ENCODE results near the gene CLIC4. TPM values are rescaled to one million over a fixed set of nuclear protein-coding genes. Genes with fewer than 3 reads are reported as not detected.

CLIC4 gene
- total and polyA plus RNA-seq, 2 donors (not counting 1 experiment from before 2014, with no cell fraction given) = 28.5 to 123 TPM

DNA sequence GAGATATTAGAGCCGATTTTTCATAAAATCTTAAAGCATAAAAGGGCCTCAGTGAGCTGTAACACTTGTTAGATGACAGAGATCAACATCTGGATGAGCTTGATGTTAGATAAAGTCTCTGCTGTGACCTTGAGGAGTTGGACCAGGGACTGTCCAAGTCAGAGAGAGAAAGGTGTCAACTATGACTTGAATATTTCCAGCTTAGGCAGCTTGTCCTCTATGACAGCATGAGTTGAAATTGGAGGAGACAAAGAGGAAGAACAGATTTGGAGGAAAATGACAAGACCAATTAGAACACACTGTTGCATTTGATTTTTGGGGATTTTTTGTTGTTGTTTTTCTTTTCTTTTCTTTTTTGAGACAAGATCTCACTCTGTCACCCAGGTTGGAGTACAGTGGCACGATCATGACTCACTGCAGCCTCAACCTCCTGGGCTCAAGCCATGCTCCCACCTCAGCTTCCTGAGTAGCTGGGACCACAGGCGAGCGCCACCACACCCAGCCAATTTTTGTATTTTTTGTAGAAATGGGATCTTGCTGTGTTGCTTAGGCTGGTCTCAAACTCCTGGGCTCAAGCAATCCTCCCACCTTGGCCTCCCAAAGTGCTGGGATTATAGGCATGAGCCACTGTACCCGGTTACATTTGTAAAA lies 35.3 kb upstream of the CLIC4 start:
- Histone ChIP-seq H3K9ac (ENCODE audit: low read length) (no peak overlapping the region), H3K4me3 (ENCODE audit: control extremely low read depth in 1 of 5, extremely low read depth in 1 of 5, insufficient read depth in 1 of 5, low read depth in 2 of 5, low read length in 4 of 5) (no peak overlapping the region), H4K20me1 (ENCODE audit: control insufficient read depth, insufficient read depth, low read length, poor library complexity, severe bottlenecking) (no peaks in the 10 kb centered on the region), H2AFZ (ENCODE audit: insufficient read depth, low read depth, low read length, poor library complexity, severe bottlenecking) (peak overlapping the region; percentile 28), H3K9me3 (ENCODE audit: control extremely low read depth in 1 of 3, control insufficient read depth in 2 of 3, insufficient read depth in 1 of 3, low read length in 2 of 3) (no peaks in the 10 kb centered on the region), H3K36me3 (replicated peaks in 1 of 2; ENCODE audit: control extremely low read depth in 1 of 2, control insufficient read depth in 1 of 2, extremely low read depth in 1 of 2, insufficient read depth in 2 of 2, low read length in 1 of 2) (no peaks in the 10 kb centered on the region), H3K27ac (ENCODE audit: low read length in 2 of 2) (no peak overlapping the region), H3K4me1 (ENCODE audit: control insufficient read depth in 2 of 2, insufficient read depth in 2 of 2, low read length in 2 of 2) (peaks cover 9 to 10% of the 10 kb centered on the region in 2 donors), H3K79me2 (ENCODE audit: control insufficient read depth, insufficient read depth, low read length) (no peaks in the 10 kb centered on the region), H3K4me2 (replicated peaks; ENCODE audit: low read depth, low read length, poor library complexity, severe bottlenecking) (no peak overlapping the region), H3K27me3 (replicated peaks in 1 of 4; ENCODE audit: control extremely low read depth in 1 of 4, control insufficient read depth in 3 of 4, insufficient read depth in 4 of 4, low read length in 3 of 4) (no peaks in the 10 kb centered on the region)
- ChIA-PET CTCF (interaction anchor here (1.0 to 1.4 kb wide), 3 partner anchors 21 to 121 kb away, joined by 3 to 5 read pairs (median 4); partner anchors contain the start of gene CLIC4), POLR2A (interaction anchor here (0.6 to 1.1 kb wide), 3 partner anchors 22 to 35 kb away, joined by 3 to 5 read pairs (median 3); partner anchors contain the start of gene CLIC4)
- peaks cover 10% of the 10 kb centered on the region for H3K4me1 Mint-ChIP-seq
- no peak overlapping the region for H3K27ac Mint-ChIP-seq
- no peak overlapping the region for H3K4me3 Mint-ChIP-seq
- ATAC-seq (ENCODE audit: low read depth) (no peak), DNase-seq (no peak)
- TF ChIP-seq EZH2 (IDR thresholded peaks at IDR 0.05; ENCODE audit: borderline replicate concordance, insufficient read depth, low read depth, low read length, poor library complexity, severe bottlenecking) = no peak
- TF ChIP-seq, protein P1, sequence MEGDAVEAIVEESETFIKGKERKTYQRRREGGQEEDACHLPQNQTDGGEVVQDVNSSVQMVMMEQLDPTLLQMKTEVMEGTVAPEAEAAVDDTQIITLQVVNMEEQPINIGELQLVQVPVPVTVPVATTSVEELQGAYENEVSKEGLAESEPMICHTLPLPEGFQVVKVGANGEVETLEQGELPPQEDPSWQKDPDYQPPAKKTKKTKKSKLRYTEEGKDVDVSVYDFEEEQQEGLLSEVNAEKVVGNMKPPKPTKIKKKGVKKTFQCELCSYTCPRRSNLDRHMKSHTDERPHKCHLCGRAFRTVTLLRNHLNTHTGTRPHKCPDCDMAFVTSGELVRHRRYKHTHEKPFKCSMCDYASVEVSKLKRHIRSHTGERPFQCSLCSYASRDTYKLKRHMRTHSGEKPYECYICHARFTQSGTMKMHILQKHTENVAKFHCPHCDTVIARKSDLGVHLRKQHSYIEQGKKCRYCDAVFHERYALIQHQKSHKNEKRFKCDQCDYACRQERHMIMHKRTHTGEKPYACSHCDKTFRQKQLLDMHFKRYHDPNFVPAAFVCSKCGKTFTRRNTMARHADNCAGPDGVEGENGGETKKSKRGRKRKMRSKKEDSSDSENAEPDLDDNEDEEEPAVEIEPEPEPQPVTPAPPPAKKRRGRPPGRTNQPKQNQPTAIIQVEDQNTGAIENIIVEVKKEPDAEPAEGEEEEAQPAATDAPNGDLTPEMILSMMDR (IDR thresholded peaks at IDR 0.05) = no peak
- intact Hi-C loops (cut with micrococcal nuclease) = loop anchor here (2.0 kb wide), 1 partner anchor 35 kb away; the partner anchor contains the start of gene CLIC4
- WGBS (ENCODE audit: insufficient coverage) = 14% methylated on average over 1 of the region's 5 CpGs
- no peaks in the 10 kb centered on the region for H3K27me3 Mint-ChIP-seq
- no peaks in the 10 kb centered on the region for H3K9me3 Mint-ChIP-seq (ENCODE audit: insufficient read depth)

DNA sequence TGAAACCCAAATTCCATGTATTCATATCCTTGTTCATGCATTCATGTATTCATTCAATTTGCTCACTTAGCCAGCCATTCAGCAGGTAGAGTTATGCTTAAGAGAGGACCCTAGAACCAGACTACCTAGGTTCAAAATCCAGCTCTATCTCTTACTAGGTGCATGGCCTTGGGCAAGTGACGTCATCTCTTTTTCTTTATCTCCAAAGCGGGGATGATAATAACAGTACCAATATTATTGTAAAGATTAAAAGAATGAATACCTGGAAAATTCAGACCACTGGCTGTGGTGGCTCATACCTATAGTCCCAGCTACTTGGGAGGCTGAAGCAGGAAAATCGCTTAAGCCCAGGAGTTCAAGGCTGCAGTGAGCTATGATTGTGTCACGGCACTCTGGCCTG lies 33.9 kb upstream of the CLIC4 start:
- H3K9me3 ChIP-seq (ENCODE audit: control extremely low read depth in 1 of 3, control insufficient read depth in 2 of 3, insufficient read depth in 1 of 3, low read length in 2 of 3) = no peaks in the 10 kb centered on the region
- no peaks in the 10 kb centered on the region for H3K79me2 ChIP-seq (ENCODE audit: control insufficient read depth, insufficient read depth, low read length)
- H3K27ac Mint-ChIP-seq = no peak overlapping the region
- H3K4me1 ChIP-seq (ENCODE audit: control insufficient read depth in 2 of 2, insufficient read depth in 2 of 2, low read length in 2 of 2) = no peaks in the 10 kb centered on the region
- ChIA-PET CTCF (interaction anchor here (0.6 to 0.8 kb wide), 3 partner anchors 118 to 1030 kb away, joined by 3 read pairs; no protein-coding TSS in a partner anchor), POLR2A (no interaction called here)
- H3K27ac ChIP-seq (ENCODE audit: low read length in 2 of 2) = no peak overlapping the region
- no peaks in the 10 kb centered on the region for H3K36me3 ChIP-seq (replicated peaks in 1 of 2; ENCODE audit: control extremely low read depth in 1 of 2, control insufficient read depth in 1 of 2, extremely low read depth in 1 of 2, insufficient read depth in 2 of 2, low read length in 1 of 2)
- no peak overlapping the region for H3K4me3 Mint-ChIP-seq
- no peak overlapping the region for H3K9ac ChIP-seq (ENCODE audit: low read length)
- DNase-seq = no peak
- no peak overlapping the region for H3K4me2 ChIP-seq (replicated peaks; ENCODE audit: low read depth, low read length, poor library complexity, severe bottlenecking)
- H3K9me3 Mint-ChIP-seq (ENCODE audit: insufficient read depth) = no peaks in the 10 kb centered on the region
- no peak for TF ChIP-seq EZH2 (IDR thresholded peaks at IDR 0.05; ENCODE audit: borderline replicate concordance, insufficient read depth, low read depth, low read length, poor library complexity, severe bottlenecking)
- TF ChIP-seq, protein P1 (IDR thresholded peaks at IDR 0.05) = no peak
- intact Hi-C loops (cut with micrococcal nuclease) = no loop called here
- H4K20me1 ChIP-seq (ENCODE audit: control insufficient read depth, insufficient read depth, low read length, poor library complexity, severe bottlenecking) = no peaks in the 10 kb centered on the region
- no peaks in the 10 kb centered on the region for H3K27me3 ChIP-seq (replicated peaks in 1 of 4; ENCODE audit: control extremely low read depth in 1 of 4, control insufficient read depth in 3 of 4, insufficient read depth in 4 of 4, low read length in 3 of 4)
- H3K27me3 Mint-ChIP-seq = no peaks in the 10 kb centered on the region
- H3K4me1 Mint-ChIP-seq = peaks cover 4% of the 10 kb centered on the region
- WGBS (ENCODE audit: insufficient coverage) = 100% methylated on average over 2 of the region's 4 CpGs
- no peak for ATAC-seq (ENCODE audit: low read depth)
- no peak overlapping the region for H2AFZ ChIP-seq (ENCODE audit: insufficient read depth, low read depth, low read length, poor library complexity, severe bottlenecking)
- H3K4me3 ChIP-seq (ENCODE audit: control extremely low read depth in 1 of 5, extremely low read depth in 1 of 5, insufficient read depth in 1 of 5, low read depth in 2 of 5, low read length in 4 of 5) = no peak overlapping the region

Measured in B cell (primary cell).